T47D (cell line): ENCODE results near the gene TBKBP1.

ENCODE experiments used
- DNase-seq, 2 experiments: peaks; one replicate each; pipeline versions ENCODE4 v3.0.0 to v3.0.0-alpha.2; 2011 to 2012; ENCODE audit warnings: low read depth in 1 of 2, low spot score in 1 of 2
- JUND ChIP-seq: IDR thresholded peaks from 2 replicates; pipeline ENCODE4 v1.6.1; 2012; ENCODE audit warnings: low read depth
- in situ Hi-C: cut with HindIII; loops from 2 replicates; pipeline ENCODE4 v1.10.0; 2016; ENCODE audit warnings: low sequenced_read_pairs, low pct_unique_long_range_greater_than_20kb

TBKBP1 gene

DNA sequence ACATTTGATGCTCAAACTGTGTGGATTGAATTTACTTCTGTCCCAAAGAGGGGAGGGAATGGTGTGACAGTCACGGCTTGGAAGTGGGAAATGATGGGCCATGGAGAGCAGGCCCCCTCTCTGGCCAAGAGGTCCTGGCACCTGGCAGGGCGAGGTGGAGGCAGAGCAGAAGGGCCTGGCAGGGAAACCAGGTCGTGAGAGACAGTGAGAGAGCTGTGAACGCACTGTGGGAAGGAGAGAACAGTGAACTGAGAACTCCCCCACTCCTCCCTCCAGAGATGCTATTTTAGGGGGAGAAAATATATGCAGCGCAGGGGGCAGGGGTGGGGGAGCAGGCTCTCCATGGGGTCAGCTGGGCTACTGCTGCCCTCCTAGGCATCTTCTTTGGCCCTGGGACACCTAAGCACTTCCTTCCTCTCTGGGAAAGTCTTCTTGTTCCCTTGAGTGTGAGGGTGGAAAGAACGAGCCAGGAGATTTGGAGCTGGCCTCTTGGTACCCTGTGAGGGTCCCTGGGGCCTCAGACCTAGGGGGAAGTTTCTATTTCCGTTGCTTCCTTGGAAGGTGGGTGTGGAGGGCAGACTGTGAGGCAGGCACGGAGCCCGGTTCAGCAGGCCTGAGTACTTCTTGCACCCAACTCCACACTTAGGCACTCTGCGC, 21.8 kb downstream of the TBKBP1 start:
- no peak for TF ChIP-seq JUND
- no peak for DNase-seq
- in situ Hi-C loops: no loop called here

DNA sequence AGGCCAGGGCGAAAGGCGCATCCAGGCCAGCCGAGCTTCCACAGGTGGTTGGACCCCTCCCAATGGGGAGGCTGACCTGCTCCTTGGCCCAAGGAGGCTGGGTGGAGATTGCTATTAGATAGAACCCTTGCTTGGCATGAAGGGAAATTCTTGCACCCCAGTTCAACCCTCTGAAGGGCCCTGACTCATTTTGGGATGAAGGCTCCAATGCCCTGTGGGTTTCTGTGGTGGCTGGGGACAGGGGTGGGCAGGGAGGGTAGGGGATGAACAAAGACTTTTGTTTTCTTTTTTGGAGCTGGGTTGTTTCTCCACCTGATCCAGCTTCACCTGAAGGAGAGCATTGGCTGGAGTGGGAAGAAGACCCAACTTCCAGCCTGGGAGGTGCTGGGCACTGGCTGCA, 22.4 kb downstream of the TBKBP1 start:
- in situ Hi-C loops: no loop called here
- no peak for DNase-seq
- no peak for TF ChIP-seq JUND

DNA sequence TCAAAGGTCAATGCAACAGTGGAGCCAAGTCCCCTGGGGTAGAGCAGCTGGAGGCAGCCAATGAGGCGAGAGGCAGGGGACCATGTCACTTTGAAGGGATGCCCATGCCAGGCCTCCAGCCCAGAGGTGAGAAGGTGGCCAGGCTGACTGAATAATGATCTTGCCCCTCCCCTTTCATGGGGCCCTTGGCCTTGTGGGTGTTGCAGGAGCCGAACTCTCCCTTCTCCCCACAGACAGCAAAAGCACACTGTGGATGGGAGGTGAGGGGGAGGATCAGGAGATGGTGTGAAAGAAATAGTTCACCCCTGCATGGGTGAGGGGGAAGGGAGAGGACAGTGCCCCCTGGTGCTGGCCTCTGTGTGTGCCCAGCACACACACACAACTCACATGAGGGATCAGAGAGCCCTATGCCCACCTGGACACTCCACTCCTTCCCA, 23.3 kb downstream of the TBKBP1 start:
- DNase-seq: no peak
- TF ChIP-seq JUND: no peak
- in situ Hi-C loops: no loop called here

DNA sequence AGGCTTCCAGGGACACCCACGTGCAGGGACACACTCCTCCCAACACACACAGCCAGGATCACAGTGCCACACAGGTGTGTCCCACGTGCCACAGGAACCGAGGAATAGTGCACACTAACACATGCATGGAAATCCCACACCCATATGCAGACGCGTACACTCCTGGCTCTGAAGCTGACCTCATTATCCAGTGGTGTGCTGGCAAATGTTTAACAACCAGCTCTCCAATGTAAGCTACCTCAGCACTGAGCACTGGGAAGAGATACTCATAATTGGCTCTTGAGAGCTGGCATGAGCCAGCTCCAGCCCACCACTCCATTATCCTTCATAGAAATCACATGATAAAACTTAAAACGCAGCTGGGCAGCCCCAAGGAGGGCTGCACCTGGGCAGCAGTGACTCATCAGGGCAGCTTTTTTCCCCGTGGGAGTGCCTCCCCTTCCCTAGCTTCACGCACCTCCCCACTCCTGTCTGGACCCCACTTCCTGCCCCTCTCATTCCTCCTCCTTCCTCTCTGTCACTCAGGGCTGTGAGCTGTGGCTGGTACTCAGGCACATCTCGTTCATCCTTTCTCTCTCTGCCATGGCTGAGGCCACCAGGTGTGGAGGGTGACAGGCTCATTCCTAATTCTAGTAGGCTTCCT, 24.1 kb downstream of the TBKBP1 start:
- no peak for DNase-seq
- in situ Hi-C loops: no loop called here

DNA sequence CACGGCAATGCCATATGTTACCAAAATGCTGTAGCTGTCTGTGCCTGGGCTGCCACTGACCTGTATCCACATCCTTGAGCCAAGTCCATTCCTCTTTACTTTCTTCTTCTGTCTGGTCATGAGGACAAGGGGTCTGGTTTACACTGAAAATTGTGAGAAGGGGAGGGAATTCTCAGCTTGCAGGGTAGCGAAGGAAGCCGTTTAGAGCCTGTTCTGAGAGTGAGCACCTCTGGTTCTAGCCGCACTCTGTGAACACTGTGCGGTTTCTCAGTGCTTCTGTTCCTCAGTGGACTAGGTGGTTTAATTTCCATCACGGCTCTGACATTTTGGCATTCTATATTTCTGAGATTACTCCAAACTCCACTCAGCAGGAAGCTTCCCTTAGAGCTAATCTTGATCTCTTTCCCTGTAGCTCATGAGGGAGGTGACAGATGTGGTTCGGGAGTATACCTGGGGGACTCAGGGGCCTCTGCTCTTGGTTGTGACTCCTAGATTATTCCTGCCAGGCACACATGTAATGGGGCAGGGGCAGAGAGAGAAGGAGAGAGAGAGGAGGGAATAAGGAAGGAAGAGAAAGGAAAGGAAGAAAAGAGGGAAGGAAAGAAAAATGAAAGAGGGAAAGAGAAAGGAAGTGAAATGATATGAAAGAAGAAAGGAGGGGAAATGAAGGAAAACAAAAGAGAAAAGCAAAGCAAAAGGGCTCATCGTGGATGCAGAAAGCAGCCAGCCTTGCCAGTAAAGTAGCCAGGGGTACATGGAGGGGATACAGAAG, 24.9 kb downstream of the TBKBP1 start:
- DNase-seq: no peak
- in situ Hi-C loops: no loop called here
- TF ChIP-seq JUND: no peak

More for the DNA sequence above, 24.1 kb downstream of the TBKBP1 start:
- no peak for TF ChIP-seq JUND

DNA sequence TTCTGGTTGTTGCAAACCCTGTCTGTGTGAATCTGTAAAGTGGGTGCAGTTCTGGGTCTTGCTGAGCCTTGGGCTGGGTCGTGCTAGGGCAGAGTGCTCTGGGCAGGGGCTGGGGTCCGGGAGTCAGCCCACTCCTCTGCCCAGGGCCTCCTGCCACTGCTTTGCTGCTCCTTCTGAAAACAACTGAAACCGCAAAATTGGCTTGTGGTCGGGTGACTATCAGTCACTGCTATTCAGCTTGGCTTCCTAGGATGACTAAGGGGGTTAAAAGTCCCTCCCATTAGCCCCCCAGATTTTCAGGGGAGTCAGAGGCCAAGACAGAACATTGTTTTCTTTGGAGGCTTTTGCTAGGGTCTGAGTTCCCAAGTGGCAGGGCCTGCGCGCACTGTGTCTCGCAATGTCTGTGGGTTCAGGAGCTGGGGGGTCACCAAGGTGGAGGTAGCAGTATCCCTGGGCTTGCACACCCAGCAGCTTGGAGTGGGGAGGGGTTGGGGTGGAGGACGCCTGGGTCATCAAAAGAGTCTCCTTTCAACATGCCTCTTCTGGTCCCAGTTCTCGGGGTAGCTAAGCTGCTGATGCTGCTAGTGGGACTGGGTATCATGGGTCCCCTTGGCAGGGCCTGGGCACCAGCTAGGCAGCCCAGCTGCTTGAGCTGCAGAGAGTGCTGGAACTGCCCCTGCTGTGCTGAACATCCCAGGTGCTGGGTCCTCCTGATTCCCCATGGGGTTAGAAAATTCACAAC, 25.6 kb downstream of the TBKBP1 start:
- in situ Hi-C loops: no loop called here
- no peak for TF ChIP-seq JUND
- no peak for DNase-seq

DNA sequence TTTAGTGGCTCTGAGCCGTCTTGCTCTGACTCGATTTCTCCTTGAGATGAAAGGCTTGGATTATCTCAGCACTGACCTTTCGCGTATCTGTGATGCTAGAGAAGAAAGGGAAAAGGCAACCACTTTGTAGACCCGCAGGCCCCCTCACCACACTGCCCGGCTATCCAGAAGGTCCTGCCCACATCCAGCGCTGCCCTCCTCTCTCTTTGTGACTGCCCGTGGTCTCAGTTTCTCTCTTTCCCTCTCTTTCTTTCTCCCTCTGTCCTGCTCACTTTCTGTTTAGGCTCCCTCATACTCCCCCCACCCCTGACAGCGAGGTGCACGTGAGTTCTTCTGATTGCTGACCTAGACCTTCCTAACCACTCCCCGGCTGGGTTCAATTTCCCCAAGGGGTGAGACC, 26.2 kb downstream of the TBKBP1 start:
- no peak for TF ChIP-seq JUND
- in situ Hi-C loops: no loop called here
- DNase-seq: no peak

DNA sequence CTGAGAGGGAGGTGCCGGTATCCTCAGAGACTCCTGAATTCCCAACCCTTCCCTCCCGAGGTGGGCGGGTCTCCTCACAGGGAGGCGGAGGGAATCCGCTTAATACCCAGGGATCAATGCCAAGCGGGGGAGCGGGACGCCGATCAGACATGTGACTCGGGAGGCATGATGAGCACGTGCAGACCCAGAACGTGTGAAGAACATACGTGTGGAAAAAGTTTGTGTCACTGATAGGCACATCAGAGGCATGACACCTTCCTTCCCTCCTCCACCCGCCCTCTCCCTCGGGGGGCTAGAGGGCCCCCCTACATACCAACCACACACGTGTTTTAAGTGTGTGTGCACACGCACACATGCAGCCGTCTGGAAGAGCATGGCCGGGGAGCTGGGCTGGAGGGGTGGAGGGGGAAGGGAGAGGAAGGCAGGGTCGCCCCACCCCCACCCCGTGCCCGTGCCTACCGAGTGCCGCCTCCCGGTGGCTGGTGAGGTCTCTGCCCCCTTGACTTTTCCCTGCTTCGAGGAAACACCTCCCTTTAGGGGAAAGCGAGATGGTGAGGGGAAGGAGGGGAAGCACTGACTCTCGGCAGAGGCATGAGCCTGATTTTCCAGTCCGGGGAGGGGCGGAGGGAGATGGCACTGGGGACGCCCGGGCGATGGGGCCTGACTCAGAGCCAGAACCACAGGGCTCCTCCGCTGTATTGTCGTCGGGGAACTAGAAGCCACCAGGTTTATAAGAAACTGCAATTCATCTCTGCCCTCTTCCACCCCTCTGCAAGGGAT, 27.0 kb downstream of the TBKBP1 start:
- in situ Hi-C loops: no loop called here
- peak in 1 of 2 experiments; percentile 60 for DNase-seq
- TF ChIP-seq JUND: no peak

DNA sequence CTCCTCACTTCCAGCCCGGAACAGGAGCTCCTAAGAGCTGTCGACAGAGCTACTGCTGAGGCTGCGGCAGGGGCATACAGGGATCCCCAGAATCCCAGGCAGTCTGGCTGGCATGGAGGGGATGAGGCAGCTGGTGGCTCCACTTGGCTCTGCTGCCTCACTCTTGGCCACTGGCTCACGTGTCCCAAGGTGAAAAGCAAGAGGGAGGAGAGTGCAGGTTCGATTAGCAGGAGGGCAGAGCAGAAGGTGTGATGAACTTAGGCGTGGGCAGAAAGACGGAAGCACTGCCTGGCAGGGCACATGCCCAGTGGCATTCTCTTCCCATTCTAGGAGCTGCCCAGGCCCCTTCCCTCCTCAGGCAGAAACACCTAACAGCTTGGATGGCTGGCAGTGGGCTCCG, 27.8 kb downstream of the TBKBP1 start:
- DNase-seq: no peak
- in situ Hi-C loops: no loop called here
- no peak for TF ChIP-seq JUND

DNA sequence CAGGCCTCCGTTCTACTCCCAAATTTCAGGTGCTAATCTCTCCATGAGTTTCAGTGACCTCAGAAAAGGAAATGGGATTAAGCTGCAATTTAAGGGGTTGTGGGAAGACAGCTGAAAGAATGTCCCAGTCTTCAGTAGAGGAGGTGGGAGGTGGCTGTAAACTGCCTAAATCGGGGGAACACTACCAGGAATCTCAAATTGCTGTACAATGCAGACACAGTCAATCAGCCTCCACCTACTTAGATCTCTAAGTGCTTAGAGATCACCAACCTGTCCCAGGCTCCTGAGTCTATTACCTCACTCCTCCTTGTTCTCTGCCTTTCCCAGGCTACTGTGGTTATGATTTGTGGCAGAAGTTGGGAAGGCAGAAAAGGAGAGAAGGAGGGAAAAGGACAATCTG, 30.7 kb downstream of the TBKBP1 start:
- in situ Hi-C loops: no loop called here
- no peak for DNase-seq
- TF ChIP-seq JUND: no peak

DNA sequence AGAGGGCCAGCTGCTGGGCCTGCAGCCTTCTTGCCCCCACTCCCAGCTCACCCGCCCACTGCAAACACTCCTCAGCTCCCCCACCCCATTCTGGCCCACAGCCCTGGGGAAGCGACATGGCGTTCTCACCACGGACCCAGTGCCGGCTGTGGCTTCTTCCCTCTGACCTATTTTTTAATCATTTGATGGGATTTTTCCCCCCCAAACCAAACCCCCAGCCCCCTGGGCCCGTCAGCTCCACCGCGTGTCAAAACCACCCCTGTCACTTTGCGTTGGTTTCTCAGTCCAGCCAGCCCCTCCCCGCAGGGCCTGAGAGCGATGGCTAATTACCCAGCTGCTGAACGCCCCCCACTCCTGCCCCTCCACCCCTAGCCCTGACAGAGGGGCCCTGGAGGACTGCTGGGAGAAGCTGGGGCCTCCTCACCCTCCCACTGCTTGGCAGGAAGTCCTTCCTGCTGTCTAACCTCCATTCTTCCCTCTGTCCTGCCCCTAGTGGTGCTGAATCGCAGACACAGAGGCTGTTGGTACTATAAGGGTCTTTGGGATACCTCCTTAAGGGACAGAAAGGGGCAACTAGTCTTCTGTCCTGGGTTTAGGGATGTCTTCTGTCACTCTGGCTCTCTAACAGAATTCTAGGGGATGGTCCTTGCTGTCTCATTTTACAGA, 31.6 kb downstream of the TBKBP1 start:
- DNase-seq: no peak
- in situ Hi-C loops: no loop called here
- no peak for TF ChIP-seq JUND
